Measurements from ENCODE around the gene BEND2. TPM values are rescaled to one million over a fixed set of nuclear protein-coding genes. Genes with fewer than 3 reads are reported as not detected.

The BEND2 gene
- total RNA-seq, 1 experiment from 2014 or later, result not detected

DNA sequence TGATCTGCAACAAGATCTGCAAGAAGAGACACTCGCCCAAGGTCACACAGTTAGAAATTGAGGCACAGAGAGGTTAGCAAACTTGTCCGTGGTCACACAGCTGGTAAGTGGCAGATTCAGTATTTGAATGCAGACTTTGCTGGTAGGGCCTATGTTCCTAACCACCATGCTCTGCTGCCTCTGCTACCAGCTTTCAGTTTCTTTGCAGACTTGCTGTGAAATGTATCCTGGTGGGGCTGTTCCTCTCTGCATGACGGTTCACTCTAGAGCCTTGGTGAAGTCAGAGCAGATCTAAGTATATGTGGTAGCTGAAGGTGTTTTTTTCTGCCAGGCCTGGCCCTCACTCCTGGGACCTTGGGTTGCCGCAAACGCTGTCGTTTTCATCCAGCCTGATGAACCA, 87.1 kb downstream of the BEND2 start:
- ChIA-PET POLR2A (no interaction called here), CTCF (no interaction called here)
- Histone ChIP-seq H3K9me3 (no peaks in the 10 kb centered on the region), H3K36me3 (ENCODE audit: control insufficient read depth, insufficient read depth, low read length) (no peaks in the 10 kb centered on the region), H3K27me3 (replicated peaks; ENCODE audit: control insufficient read depth, insufficient read depth, low read length) (no peaks in the 10 kb centered on the region; the same call in 1 of the 2 replicates), H3K4me3 (ENCODE audit: low read depth, low read length) (no peak overlapping the region), H3K4me1 (no peaks in the 10 kb centered on the region)
- no peak overlapping the region for H3K27ac Mint-ChIP-seq (ENCODE audit: unreplicated experiment)
- no peak overlapping the region for H3K4me3 Mint-ChIP-seq (ENCODE audit: unreplicated experiment)
- intact Hi-C loops (cut with micrococcal nuclease; ENCODE audit: unreplicated experiment), result no loop called here
- no peak for DNase-seq
- H3K9me3 Mint-ChIP-seq (ENCODE audit: unreplicated experiment), result no peaks in the 10 kb centered on the region
- no peaks in the 10 kb centered on the region for H3K4me1 Mint-ChIP-seq (ENCODE audit: low read depth, unreplicated experiment)
- no TSS peak for BruUV-seq (replicated peaks)
- no peak for TF ChIP-seq CTCF (IDR thresholded peaks at IDR 0.05; ENCODE audit: insufficient read depth in 1 of 2, low read depth in 1 of 2, low read length in 1 of 2, severe bottlenecking in 1 of 2, unreplicated experiment in 1 of 2)
- peaks cover 5% of the 10 kb centered on the region for H3K27me3 Mint-ChIP-seq (ENCODE audit: insufficient read depth, unreplicated experiment)
- no peaks in the 10 kb centered on the region for H3K36me3 Mint-ChIP-seq (ENCODE audit: insufficient read depth, unreplicated experiment)

DNA sequence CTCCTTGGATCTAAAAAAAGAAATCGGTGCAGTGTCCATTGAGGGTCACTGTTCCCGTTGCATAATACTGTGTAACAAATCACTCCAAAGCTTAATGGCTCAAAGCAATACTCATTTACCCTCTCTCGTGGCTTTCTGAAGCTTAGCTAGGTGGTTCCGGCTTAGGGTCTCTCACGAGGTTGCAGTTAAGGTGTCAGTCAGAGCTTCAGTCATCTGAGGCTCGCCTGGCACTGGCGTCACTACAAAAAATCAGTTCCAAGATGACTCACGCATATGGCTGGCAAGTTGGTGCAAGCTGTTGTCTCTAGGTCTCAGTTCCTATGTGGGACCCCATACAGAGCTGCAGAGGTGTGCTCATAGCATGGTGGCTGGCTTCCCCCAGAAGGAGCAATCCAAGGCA, 91.0 kb downstream of the BEND2 start:
- Mint-ChIP-seq H3K4me1 (ENCODE audit: low read depth, unreplicated experiment) (no peaks in the 10 kb centered on the region), H3K27ac (ENCODE audit: unreplicated experiment) (no peak overlapping the region), H3K36me3 (ENCODE audit: insufficient read depth, unreplicated experiment) (no peaks in the 10 kb centered on the region), H3K9me3 (ENCODE audit: unreplicated experiment) (no peaks in the 10 kb centered on the region), H3K4me3 (ENCODE audit: unreplicated experiment) (no peak overlapping the region), H3K27me3 (ENCODE audit: insufficient read depth, unreplicated experiment) (peaks cover 6% of the 10 kb centered on the region)
- Histone ChIP-seq H3K4me3 (ENCODE audit: low read depth, low read length) (no peak overlapping the region), H3K9me3 (no peaks in the 10 kb centered on the region), H3K36me3 (ENCODE audit: control insufficient read depth, insufficient read depth, low read length) (no peaks in the 10 kb centered on the region), H3K4me1 (no peaks in the 10 kb centered on the region), H3K27me3 (replicated peaks; ENCODE audit: control insufficient read depth, insufficient read depth, low read length) (no peaks in the 10 kb centered on the region)
- no peak for TF ChIP-seq CTCF (IDR thresholded peaks at IDR 0.05; ENCODE audit: insufficient read depth in 1 of 2, low read depth in 1 of 2, low read length in 1 of 2, severe bottlenecking in 1 of 2, unreplicated experiment in 1 of 2)
- CTCF ChIA-PET, result no interaction called here
- DNase-seq, result no peak
- POLR2A ChIA-PET, result no interaction called here
- intact Hi-C loops (cut with micrococcal nuclease; ENCODE audit: unreplicated experiment), result no loop called here
- no TSS peak for BruUV-seq (replicated peaks)

- no peaks in the 10 kb centered on the region for H3K36me3 ChIP-seq (ENCODE audit: control insufficient read depth, insufficient read depth, low read length)
- H3K9me3 ChIP-seq, result no peaks in the 10 kb centered on the region
- H3K27me3 ChIP-seq (replicated peaks; ENCODE audit: control insufficient read depth, insufficient read depth, low read length), result no peaks in the 10 kb centered on the region
- intact Hi-C loops (cut with micrococcal nuclease; ENCODE audit: unreplicated experiment), result no loop called here
- Mint-ChIP-seq H3K9me3 (ENCODE audit: unreplicated experiment) (no peaks in the 10 kb centered on the region), H3K4me3 (ENCODE audit: unreplicated experiment) (no peak overlapping the region), H3K27ac (ENCODE audit: unreplicated experiment) (no peak overlapping the region), H3K27me3 (ENCODE audit: insufficient read depth, unreplicated experiment) (peaks cover 6% of the 10 kb centered on the region), H3K36me3 (ENCODE audit: insufficient read depth, unreplicated experiment) (no peaks in the 10 kb centered on the region), H3K4me1 (ENCODE audit: low read depth, unreplicated experiment) (no peaks in the 10 kb centered on the region)
- no peak for DNase-seq
- H3K4me1 ChIP-seq, result no peaks in the 10 kb centered on the region
- ChIA-PET POLR2A (no interaction called here), CTCF (no interaction called here)
- H3K4me3 ChIP-seq (ENCODE audit: low read depth, low read length), result no peak overlapping the region
- no TSS peak for BruUV-seq (replicated peaks)
- TF ChIP-seq CTCF (IDR thresholded peaks at IDR 0.05; ENCODE audit: insufficient read depth in 1 of 2, low read depth in 1 of 2, low read length in 1 of 2, severe bottlenecking in 1 of 2, unreplicated experiment in 1 of 2), result no peak
These were observed 93.7 kb downstream of the BEND2 start for GRCh38 chrX:18126971-18127370.
